ENCODE measurements around the gene ADGRF3.

The ADGRF3 gene

DNA sequence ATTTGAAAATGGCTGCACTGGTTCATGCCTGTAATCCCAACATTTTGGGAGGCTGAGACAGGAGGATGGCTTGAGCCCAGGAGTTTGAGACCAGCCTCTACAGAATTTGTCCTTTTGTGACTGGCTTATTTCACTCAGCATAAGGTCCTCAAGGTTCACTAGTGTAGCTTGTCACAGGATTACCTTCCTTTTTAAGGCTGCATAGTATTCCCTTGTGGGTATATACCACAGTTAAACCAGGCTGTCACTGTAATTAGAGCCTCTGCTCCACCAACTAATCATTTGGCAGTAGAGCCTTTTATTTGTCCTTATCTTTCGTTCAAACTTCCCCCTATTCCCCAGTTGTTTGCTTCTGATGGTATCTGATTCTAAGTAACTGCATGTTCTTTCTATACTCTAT, 51.1 kb downstream of the ADGRF3 start:
- no peak overlapping the region for H3K4me3 ChIP-seq (ENCODE audit: low read depth, low read length)

DNA sequence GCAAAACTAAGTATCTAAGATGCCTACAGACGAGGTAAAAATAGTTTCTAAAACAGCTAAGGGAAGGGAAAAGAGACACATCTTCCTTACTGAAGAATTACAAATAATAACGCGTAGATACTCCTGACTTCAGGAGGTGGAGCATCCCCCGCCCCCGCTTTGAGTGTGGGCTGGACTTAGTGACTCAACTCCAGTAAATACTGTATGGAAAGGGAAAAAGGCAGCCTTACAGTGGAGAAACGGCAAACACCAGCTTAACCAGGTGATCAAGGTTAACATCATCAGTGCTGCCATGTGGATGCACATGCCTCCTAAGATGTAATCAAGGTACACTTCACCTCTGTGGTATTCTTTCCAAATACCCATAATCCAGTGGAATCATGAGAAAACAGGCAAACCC, 53.9 kb downstream of the ADGRF3 start:
- no peak overlapping the region for H3K4me3 ChIP-seq (ENCODE audit: low read depth, low read length)
- TF ChIP-seq, protein P1, sequence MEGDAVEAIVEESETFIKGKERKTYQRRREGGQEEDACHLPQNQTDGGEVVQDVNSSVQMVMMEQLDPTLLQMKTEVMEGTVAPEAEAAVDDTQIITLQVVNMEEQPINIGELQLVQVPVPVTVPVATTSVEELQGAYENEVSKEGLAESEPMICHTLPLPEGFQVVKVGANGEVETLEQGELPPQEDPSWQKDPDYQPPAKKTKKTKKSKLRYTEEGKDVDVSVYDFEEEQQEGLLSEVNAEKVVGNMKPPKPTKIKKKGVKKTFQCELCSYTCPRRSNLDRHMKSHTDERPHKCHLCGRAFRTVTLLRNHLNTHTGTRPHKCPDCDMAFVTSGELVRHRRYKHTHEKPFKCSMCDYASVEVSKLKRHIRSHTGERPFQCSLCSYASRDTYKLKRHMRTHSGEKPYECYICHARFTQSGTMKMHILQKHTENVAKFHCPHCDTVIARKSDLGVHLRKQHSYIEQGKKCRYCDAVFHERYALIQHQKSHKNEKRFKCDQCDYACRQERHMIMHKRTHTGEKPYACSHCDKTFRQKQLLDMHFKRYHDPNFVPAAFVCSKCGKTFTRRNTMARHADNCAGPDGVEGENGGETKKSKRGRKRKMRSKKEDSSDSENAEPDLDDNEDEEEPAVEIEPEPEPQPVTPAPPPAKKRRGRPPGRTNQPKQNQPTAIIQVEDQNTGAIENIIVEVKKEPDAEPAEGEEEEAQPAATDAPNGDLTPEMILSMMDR (IDR thresholded peaks at IDR 0.05; ENCODE audit: borderline replicate concordance, insufficient read depth, low read depth, low read length) = no peak

More for the DNA sequence above, 51.1 kb downstream of the ADGRF3 start:
- TF ChIP-seq, protein P1 (IDR thresholded peaks at IDR 0.05; ENCODE audit: borderline replicate concordance, insufficient read depth, low read depth, low read length) = no peak

DNA sequence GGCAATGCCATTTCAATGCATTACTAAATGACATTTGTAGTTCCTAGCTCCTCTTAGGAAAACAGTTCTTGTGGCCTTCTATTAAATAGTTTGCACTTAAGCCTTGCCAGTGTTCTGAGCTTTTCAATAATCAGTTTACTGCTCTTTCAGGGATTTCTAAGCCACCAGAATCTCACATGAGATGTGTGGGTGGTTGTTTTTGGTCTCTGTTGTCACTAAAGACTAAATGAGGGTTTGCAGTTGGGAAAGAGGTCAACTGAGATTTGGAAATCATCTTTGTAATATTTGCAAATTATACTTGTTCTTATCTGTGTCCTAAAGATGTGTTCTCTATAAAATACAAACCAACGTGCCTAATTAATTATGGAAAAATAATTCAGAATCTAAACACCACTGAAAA, 56.6 kb downstream of the ADGRF3 start:
- H3K4me3 ChIP-seq (ENCODE audit: low read depth, low read length) = no peak overlapping the region
- TF ChIP-seq, protein P1 (IDR thresholded peaks at IDR 0.05; ENCODE audit: borderline replicate concordance, insufficient read depth, low read depth, low read length) = no peak

DNA sequence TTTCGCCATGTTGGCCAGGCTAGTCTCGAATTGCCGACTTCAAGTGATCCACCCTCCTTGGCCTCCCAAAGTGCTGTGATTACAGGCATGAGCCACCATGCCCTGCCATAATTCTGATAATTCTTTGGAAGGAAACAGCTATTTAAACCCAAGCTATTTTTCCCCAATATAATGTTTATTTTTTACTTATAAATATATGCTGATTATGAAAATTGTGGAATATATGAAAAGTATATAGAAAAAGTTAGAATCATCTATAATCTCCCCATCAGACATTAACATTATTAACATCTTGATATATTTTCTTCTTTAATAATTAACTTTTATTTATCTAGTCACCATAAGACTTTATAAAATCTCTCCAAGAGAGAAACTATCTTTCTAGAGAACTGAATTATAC, 60.7 kb downstream of the ADGRF3 start:
- H3K4me3 ChIP-seq (ENCODE audit: low read depth, low read length) = no peak overlapping the region
- TF ChIP-seq, protein P1 (IDR thresholded peaks at IDR 0.05; ENCODE audit: borderline replicate concordance, insufficient read depth, low read depth, low read length) = no peak

DNA sequence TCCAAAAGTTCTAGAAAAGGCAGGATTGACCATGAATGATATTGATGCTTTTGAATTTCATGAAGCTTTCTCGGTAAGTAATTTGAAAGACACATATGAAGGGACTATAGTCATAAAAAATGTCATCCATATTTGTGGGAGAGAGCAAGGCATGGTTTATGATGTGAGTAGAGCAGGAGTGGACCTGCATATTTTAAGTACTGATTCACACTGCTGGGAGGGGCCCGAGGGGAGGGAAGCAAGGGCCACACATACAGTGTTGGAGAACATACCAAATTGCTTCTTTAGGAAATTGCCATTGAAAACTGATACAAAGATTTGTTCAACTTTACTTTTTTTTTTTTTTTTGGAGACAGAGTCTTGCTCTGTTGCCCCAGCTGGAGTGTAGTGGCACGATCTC, 62.5 kb downstream of the ADGRF3 start:
- no peak overlapping the region for H3K4me3 ChIP-seq (ENCODE audit: low read depth, low read length)

DNA sequence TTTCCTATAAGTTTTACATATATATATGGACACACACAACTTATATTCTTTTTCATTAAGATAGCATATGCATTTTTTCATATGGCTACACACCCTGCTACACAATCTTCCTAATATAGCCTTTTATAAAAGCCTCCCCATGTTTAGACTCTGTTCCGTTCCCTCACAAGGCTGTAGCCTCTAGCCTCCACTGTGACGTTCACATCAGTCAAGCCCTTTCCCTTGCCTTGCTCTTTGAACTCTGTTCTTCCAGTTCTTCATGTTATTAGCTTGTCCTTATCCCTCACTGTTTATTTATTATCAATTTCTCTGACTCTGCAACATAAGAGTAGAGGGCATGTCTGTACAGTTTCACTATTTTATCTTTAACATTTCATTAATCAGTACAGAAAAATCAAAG, 63.0 kb downstream of the ADGRF3 start:
- H3K4me3 ChIP-seq (ENCODE audit: low read depth, low read length) = no peak overlapping the region
- TF ChIP-seq, protein P1 (IDR thresholded peaks at IDR 0.05; ENCODE audit: borderline replicate concordance, insufficient read depth, low read depth, low read length) = no peak

More for the DNA sequence above, 62.5 kb downstream of the ADGRF3 start:
- TF ChIP-seq, protein P1 (IDR thresholded peaks at IDR 0.05; ENCODE audit: borderline replicate concordance, insufficient read depth, low read depth, low read length) = no peak

DNA sequence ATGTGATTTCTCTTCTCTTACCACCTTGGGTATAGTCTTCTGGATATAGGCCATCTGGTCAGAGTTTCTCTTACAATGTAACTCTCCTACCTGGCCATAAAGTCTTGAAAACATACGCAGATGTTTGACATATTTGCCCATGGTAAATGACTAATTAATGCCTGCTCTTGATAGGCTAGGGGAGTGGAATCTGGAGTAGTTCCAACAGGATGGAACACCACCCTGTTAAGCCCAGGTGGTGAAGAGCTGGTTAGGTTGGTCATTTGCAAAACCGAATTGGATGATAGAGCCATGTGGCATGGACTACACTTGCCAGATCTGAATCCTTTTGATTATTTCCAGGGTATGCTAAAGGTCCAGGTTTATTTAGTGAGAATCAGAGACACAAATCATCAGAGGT, 65.4 kb downstream of the ADGRF3 start:
- TF ChIP-seq, protein P1 (IDR thresholded peaks at IDR 0.05; ENCODE audit: borderline replicate concordance, insufficient read depth, low read depth, low read length) = no peak
- no peak overlapping the region for H3K4me3 ChIP-seq (ENCODE audit: low read depth, low read length)
